NCI-H226 (cell line): ENCODE measurements around the gene EIF4EBP3.
"Not testable (repeated sequence)": the region's sequence is repeated elsewhere in the genome, so short reads cannot be mapped to it uniquely, and the experiment has no call there.

Source experiments
- DNase-seq: peaks from one replicate; pipeline ENCODE4 v3.0.0-alpha.2; 2015

EIF4EBP3 gene

DNA sequence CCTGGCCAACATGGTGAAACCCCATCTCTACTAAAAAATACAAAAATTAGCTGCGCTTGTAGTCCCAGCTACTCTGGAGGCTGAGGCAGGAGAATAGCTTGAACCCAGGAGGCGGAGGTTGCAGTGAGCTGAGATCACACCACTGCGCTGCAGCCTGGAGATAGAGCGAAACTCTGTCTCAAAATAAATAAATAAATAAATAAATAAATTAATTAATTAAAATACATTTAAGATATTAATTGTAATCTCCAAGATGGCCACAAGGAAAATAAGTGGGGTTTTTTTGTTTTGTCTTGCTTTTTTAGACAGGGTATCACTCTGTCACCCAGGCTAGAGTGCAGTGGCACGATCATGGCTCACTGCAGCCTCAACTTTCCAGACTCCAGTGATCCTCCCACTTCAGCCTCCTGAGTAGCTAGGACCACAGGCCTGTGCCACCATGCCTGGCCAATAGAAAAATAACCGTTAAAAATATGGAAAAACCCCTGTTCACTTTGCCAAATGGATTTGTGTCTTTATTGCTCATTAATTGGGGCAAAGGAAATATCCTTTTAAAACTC is 31.8 kb downstream of the EIF4EBP3 start:
- DNase-seq: not testable (repeated sequence)

GRCh38 chr5:140587495-140587894 is 40.0 kb downstream of the EIF4EBP3 start:
- DNase-seq: no peak

- no peak for DNase-seq
Observed at GRCh38 chr5:140588311-140589070, 41.0 kb downstream of the EIF4EBP3 start.

GRCh38 chr5:140590861-140591260 is 43.4 kb downstream of the EIF4EBP3 start:
- no peak for DNase-seq

DNA sequence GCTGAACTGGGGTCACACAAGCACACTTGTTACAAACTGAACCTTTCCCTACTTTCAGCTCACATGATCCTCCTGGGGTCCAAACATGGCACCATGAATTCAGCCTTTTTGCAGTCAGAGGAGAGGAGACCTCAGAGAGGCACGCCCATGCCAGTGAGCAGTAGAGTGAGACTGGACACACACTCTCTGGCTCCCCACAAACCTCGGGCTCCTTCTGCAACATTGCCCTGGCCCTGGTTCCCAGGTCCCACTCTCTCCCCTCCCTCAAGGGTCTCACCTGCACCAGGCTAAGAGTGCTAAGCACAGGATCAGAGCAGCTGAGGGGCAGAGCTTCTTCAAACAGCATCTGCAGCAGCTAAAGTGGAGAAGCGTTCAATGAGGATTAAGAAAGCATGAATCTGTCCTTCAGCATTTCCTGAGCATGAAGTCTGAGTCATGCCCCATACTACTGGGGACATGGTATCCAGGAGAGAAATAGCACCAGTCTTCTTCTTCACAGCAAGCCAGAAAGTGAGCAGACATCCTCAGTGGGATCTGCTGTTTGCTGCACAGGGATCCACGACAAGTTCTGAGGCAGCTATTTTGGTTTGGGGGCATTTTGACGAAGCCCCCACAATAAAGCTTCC is 44.4 kb downstream of the EIF4EBP3 start:
- DNase-seq: peak; percentile 7

GRCh38 chr5:140593070-140593469 is 45.6 kb downstream of the EIF4EBP3 start:
- DNase-seq: not testable (repeated sequence)

GRCh38 chr5:140594169-140594568 is 46.7 kb downstream of the EIF4EBP3 start:
- DNase-seq: no peak

DNA sequence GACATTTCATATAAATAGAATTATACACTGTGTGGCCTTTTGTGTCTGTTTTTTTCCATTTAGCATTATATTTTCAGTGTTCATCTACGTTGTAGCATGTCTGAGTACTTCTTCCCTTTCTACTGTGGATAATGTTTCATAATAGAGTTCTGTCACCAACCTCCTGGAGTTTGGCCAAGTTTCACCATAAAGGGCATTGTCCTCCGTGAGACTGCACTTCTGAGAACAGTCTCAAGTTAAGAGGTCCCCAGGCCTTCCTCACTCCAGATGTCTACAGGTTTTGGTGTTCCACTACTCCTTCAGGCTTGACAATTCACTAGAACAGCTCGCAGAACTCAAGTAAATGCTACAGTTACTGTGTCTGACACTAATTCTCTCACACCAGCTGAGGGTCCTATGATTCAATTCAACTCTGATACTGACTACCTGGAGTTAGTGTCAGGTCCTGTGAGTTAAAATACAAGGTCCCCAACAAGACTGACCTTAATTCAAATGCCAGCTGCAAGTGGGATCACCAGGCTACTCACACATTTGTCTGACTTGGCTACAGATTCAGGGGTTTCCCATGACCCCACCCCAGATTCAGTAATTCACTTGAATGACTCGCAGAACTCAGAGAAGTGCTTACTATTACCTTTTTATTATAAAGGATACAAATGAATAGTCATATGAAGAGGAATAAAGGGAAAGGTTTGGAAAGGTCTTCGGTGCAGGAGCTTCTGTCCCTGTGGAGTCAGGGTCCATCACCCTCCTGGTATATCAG is 48.3 kb downstream of the EIF4EBP3 start:
- no peak for DNase-seq

DNA sequence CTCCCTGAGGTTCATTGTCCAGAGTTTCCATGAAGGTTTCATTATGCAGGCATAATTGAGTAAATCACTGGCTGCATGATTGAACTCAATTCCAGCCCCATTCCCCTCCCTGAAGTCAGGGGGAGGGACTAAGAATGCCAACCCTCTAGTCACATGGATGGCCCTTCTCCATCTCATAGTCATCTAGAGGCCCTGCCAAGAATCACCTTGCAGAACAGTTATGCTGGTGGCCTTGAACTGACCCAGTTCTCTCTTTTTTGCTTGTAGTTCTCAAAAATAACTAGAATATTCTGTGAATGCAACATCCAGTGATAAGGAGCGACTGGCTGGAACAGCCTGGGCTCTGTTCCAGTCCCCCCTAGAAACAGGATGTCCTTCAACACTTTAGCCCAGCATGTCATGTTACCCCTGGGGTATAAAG is 48.9 kb downstream of the EIF4EBP3 start:
- DNase-seq: peak; percentile 13

- no peak for DNase-seq
Observed at GRCh38 chr5:140598836-140599235, 51.4 kb downstream of the EIF4EBP3 start.
